Progenitor cell of endocrine pancreas (in vitro differentiated cells): ENCODE results near the gene HECTD2. TPM values are rescaled to one million over a fixed set of nuclear protein-coding genes. Genes with fewer than 3 reads are reported as not detected.

ENCODE experiments used
- DNase-seq: peaks from one replicate; pipeline ENCODE4 v3.0.0; 2021; ENCODE audit warnings: low spot score; ENCODE audit not compliant: unreplicated experiment
- H3K27ac Mint-ChIP-seq: 2 replicates; pipeline ENCODE4 v1.8.0; 2021; ENCODE audit warnings: mild to moderate bottlenecking, moderate library complexity, mixed read lengths
- H3K27me3 Mint-ChIP-seq: 2 replicates; pipeline ENCODE4 v1.8.0; 2021; ENCODE audit warnings: mixed read lengths
- H3K36me3 Mint-ChIP-seq: 2 replicates; pipeline ENCODE4 v1.8.0; 2022; ENCODE audit warnings: mixed read lengths; ENCODE audit not compliant: insufficient read depth
- H3K4me1 Mint-ChIP-seq: 2 replicates; pipeline ENCODE4 v1.8.0; 2021; ENCODE audit warnings: low read depth, mixed read lengths
- H3K4me3 Mint-ChIP-seq: 2 replicates; pipeline ENCODE4 v1.8.0; 2021; ENCODE audit warnings: low read depth, mild to moderate bottlenecking, moderate library complexity, mixed read lengths
- H3K9me3 Mint-ChIP-seq: 2 replicates; pipeline ENCODE4 v1.8.0; 2021; ENCODE audit warnings: low read depth, mixed read lengths
- CTCF ChIP-seq: fragments of 200-600 bp; sonication (generic); IDR thresholded peaks from one replicate; pipeline ENCODE4 v1.5.0; 2021; ENCODE audit warnings: antibody characterized with exemption, mild to moderate bottlenecking; ENCODE audit not compliant: unreplicated experiment
- total RNA-seq: library from RNA; stranded (reverse); gene quantifications from 2 replicates; pipeline ENCODE4 v1.2.1, GENCODE V29; 2021

Gene HECTD2
- total RNA-seq, 1 donor from 2014 or later: 33.1 TPM

- TF ChIP-seq CTCF: no peak
- Mint-ChIP-seq H3K36me3 (peaks cover 31% of the 10 kb centered on the region), H3K4me1 (peaks cover 10% of the 10 kb centered on the region), H3K27ac (no peak overlapping the region), H3K27me3 (no peaks in the 10 kb centered on the region), H3K9me3 (peaks cover 9% of the 10 kb centered on the region), H3K4me3 (no peak overlapping the region)
- no peak for DNase-seq
Measured at GRCh38 chr10:91514787-91515186, 104.6 kb downstream of the HECTD2 start.

- H3K36me3 Mint-ChIP-seq: peaks cover 27% of the 10 kb centered on the region
- H3K4me1 Mint-ChIP-seq: peaks cover 17% of the 10 kb centered on the region
- no peaks in the 10 kb centered on the region for H3K27me3 Mint-ChIP-seq
- H3K9me3 Mint-ChIP-seq: peaks cover 12% of the 10 kb centered on the region
- TF ChIP-seq CTCF: no peak
- no peak for DNase-seq
- H3K27ac Mint-ChIP-seq: no peak overlapping the region
- H3K4me3 Mint-ChIP-seq: no peak overlapping the region
Measured at GRCh38 chr10:91517394-91517793, 107.2 kb downstream of the HECTD2 start.

GRCh38 chr10:91519899-91520514 is 109.9 kb downstream of the HECTD2 start:
- Mint-ChIP-seq H3K27ac (no peak overlapping the region), H3K36me3 (peaks cover 35% of the 10 kb centered on the region), H3K27me3 (no peaks in the 10 kb centered on the region), H3K4me3 (no peak overlapping the region), H3K9me3 (peaks cover 12% of the 10 kb centered on the region), H3K4me1 (peaks cover 11% of the 10 kb centered on the region)
- TF ChIP-seq CTCF: no peak
- no peak for DNase-seq

GRCh38 chr10:91520661-91521060 is 110.5 kb downstream of the HECTD2 start:
- peaks cover 11% of the 10 kb centered on the region for H3K4me1 Mint-ChIP-seq
- H3K4me3 Mint-ChIP-seq: no peak overlapping the region
- no peaks in the 10 kb centered on the region for H3K27me3 Mint-ChIP-seq
- H3K36me3 Mint-ChIP-seq: peaks cover 34% of the 10 kb centered on the region
- no peak for TF ChIP-seq CTCF
- H3K9me3 Mint-ChIP-seq: peaks cover 12% of the 10 kb centered on the region
- H3K27ac Mint-ChIP-seq: no peak overlapping the region
- no peak for DNase-seq

GRCh38 chr10:91521439-91521838 is 111.3 kb downstream of the HECTD2 start:
- peaks cover 11% of the 10 kb centered on the region for H3K4me1 Mint-ChIP-seq
- H3K27me3 Mint-ChIP-seq: no peaks in the 10 kb centered on the region
- H3K27ac Mint-ChIP-seq: no peak overlapping the region
- TF ChIP-seq CTCF: no peak
- peaks cover 28% of the 10 kb centered on the region for H3K36me3 Mint-ChIP-seq
- no peak overlapping the region for H3K4me3 Mint-ChIP-seq
- no peak for DNase-seq
- H3K9me3 Mint-ChIP-seq: peaks cover 12% of the 10 kb centered on the region
